ENCODE measurements around the gene PHF20.
"Not testable (repeated sequence)": the region's sequence is repeated elsewhere in the genome, so short reads cannot be mapped to it uniquely, and the experiment has no call there.

The PHF20 gene

DNA sequence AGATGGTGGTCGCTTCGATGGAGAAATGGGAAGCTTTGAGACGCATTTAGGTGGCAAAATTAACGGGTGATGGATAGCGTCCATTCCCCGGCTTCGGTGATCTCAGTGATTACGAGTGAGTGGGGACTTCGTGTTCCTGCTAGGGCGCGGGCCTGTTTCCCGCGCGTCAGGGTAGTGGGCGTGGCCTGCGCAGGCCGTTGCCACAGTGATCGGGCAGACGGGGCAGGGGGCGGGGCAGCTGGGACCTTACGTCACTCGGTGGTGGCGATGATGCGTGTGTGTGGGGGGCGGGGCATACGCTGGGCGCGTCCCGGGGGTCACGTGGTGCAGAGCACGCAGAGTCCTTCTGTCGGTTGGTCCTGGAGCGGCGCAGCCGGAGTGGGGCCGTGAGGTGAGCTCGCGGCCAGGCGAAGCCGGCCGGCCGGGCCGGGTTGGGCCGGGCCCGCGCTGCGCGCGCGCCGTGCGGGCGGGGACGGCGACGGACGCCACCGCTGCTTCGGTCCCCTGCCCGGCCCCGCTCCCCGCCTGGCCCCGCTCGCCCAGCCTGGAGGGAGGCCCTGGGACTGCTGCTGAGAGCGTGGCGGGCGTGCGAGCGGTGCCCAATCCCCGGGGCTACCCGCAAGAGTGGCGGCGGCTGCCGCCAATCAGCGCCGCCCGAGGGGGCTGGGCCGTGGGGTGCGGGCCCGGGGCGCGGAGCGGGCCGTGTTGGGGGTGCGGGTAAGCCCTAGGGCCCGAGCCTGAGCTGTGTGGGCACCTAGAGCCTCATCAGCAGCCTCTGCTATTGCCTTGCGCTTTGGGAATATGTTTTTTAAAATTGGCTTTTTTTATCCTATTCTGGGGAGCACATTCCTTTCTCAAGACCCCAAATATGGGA is at the start of gene PHF20:
Gene PHF20, plus strand, starts transcription at position 327 of the 874 bp plus-strand sequence. CDS start 29,508 bp downstream, outside the sequence.
- peak within 1 kb of the TSS; percentile 45 for H3K4me3 ChIP-seq (ENCODE audit: low read depth, low read length)
- TF ChIP-seq, protein P1, sequence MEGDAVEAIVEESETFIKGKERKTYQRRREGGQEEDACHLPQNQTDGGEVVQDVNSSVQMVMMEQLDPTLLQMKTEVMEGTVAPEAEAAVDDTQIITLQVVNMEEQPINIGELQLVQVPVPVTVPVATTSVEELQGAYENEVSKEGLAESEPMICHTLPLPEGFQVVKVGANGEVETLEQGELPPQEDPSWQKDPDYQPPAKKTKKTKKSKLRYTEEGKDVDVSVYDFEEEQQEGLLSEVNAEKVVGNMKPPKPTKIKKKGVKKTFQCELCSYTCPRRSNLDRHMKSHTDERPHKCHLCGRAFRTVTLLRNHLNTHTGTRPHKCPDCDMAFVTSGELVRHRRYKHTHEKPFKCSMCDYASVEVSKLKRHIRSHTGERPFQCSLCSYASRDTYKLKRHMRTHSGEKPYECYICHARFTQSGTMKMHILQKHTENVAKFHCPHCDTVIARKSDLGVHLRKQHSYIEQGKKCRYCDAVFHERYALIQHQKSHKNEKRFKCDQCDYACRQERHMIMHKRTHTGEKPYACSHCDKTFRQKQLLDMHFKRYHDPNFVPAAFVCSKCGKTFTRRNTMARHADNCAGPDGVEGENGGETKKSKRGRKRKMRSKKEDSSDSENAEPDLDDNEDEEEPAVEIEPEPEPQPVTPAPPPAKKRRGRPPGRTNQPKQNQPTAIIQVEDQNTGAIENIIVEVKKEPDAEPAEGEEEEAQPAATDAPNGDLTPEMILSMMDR (IDR thresholded peaks at IDR 0.05; ENCODE audit: borderline replicate concordance, insufficient read depth, low read depth, low read length), result no peak

DNA sequence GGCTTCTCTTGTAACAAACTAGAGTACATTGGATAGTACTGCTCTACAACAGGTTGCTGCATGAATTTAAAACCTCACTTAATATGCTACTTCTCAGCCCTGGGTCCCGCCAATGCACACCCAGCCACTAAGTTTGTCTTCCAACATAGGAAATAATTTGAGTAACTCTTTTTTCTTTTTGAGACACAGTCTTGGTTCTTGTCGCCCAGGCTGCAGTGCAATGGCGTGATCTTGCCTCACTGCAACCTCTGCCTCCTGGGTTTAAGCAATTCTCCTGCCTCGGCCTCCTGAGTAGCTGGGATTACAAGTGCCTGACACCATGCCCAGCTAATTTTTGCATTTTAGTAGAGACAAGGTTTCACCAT is 48.6 kb upstream of the PHF20 start:
- not testable (repeated sequence) for H3K4me3 ChIP-seq (ENCODE audit: low read depth, low read length)

DNA sequence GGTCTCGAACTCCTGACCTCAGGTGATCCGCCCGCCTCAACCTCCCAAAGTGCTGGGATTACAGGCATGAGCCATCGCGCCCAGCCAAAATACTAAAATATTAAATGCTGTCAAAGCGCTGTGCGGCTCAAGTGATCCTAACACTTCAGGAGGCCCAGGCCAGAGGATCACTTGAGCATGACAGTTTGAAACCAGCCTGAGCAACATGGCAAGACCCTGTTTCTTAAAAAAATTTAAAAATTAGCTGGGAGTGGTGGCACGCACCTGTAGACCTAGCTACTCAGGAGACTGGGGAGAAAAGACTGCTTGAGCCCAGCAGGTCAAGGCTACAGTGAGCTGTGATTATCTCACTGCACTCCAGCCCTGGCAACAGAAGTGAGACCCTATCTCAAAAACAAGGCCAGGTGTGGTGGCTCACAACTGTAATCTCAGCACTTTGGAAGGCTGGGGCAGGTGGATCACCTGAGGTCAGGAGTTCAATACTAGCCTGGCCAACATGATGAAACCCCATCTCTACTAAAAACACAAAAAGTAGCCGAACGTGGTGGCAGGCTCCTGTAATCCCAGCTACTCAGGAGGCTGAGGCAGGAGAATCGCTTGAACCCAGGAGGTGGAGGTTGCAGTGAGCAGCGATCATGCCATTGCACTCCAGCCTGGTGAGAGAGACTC is 48.0 kb upstream of the PHF20 start:
- H3K4me3 ChIP-seq (ENCODE audit: low read depth, low read length), result not testable (repeated sequence)

DNA sequence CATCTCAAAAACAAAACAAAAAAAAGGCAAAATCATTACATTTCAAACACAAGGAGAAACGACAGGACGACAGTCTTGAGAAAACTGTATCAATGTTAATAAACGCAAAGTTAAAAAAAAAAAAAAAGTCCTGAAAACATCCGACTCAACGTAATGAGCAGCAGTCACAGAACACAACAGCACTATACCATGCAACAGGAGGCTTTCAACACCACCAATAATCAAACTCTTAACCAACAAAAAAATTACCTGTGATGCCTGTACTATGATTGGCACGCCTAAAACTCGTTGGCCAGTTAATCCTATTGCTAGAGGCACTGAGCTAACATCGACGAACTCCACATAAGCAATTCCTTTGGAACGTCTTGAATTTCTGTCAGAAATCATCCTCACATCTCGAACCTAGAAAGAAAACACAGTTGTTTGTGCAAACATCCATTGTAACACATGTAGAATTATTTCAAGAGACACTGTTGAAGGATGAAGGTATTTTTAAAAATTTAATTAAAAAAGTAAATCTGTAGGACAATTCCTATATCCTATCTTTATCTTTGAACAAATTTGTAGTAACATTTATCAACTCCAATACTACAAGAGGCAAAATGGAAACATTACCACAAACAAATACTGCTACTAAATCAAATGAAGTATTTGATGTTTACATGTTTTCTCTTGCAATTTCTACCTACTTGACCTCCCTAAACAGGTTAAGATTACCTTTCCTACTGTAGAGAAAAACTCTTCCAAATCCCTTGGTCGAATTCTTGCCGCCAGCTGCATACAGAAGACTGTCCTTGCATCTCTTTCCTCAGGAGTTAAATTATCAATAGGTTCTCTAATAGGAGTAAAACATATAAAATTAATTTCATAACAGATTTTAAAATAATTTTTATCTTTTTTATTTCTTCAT is 47.2 kb upstream of the PHF20 start:
- no peak overlapping the region for H3K4me3 ChIP-seq (ENCODE audit: low read depth, low read length)
- TF ChIP-seq, protein P1 (IDR thresholded peaks at IDR 0.05; ENCODE audit: borderline replicate concordance, insufficient read depth, low read depth, low read length), result no peak

GRCh38 chr20:35726842-35727711 is 44.7 kb upstream of the PHF20 start:
- H3K4me3 ChIP-seq (ENCODE audit: low read depth, low read length), result no peak overlapping the region
- TF ChIP-seq, protein P1 (IDR thresholded peaks at IDR 0.05; ENCODE audit: borderline replicate concordance, insufficient read depth, low read depth, low read length), result no peak

DNA sequence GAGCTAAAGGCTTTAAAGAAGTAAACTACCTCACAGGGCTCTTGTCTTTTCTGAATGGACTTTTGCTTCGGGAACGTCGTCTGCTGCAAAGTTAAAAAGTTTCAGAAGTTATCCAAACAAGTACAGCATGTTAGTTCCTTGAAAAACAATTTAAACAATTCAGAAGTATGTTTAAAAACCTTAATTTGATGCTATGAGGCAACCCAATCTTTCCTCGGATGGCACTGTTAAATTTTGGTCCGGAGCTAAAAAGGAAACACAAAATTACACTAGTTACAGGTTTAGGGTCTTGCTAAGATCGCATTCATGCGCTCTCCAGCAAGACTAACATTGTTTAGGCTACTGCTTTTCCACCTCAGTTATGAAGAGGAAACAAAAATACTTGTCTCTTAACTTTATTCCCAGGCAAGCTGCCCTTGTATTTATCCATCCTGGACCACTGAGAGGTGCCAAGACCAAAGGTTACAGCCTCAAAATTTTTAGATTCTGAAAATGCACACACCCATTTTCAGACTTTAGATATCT is 42.5 kb upstream of the PHF20 start:
- H3K4me3 ChIP-seq (ENCODE audit: low read depth, low read length), result no peak overlapping the region
- TF ChIP-seq, protein P1 (IDR thresholded peaks at IDR 0.05; ENCODE audit: borderline replicate concordance, insufficient read depth, low read depth, low read length), result no peak

- no peak overlapping the region for H3K4me3 ChIP-seq (ENCODE audit: low read depth, low read length)
- TF ChIP-seq, protein P1 (IDR thresholded peaks at IDR 0.05; ENCODE audit: borderline replicate concordance, insufficient read depth, low read depth, low read length), result no peak
Measured at GRCh38 chr20:35729836-35730582, 41.8 kb upstream of the PHF20 start.
